Sigmoid colon (tissue), 3 donors: ENCODE measurements around the gene SRSF5.

Experiments used
- POLR2A ChIP-seq, 2 donors: fragments of 450-650 bp; IDR thresholded peaks; one replicate each; pipeline ENCODE4 v1.6.1; 2016; ENCODE audit warnings: antibody characterized with exemption in 2 of 2, mild to moderate bottlenecking in 2 of 2, moderate library complexity in 2 of 2
- TF ChIP-seq, protein P1 (sequence below), 4 experiments: fragments of 450-650 bp in 3 of 4; fragments of 200-600 bp in 1 of 4; IDR thresholded peaks; one replicate each; pipeline ENCODE4 v1.5.1; 2016 to 2019; ENCODE audit warnings: antibody characterized with exemption in 4 of 4, mild to moderate bottlenecking in 3 of 4, moderate library complexity in 2 of 4

DNA sequence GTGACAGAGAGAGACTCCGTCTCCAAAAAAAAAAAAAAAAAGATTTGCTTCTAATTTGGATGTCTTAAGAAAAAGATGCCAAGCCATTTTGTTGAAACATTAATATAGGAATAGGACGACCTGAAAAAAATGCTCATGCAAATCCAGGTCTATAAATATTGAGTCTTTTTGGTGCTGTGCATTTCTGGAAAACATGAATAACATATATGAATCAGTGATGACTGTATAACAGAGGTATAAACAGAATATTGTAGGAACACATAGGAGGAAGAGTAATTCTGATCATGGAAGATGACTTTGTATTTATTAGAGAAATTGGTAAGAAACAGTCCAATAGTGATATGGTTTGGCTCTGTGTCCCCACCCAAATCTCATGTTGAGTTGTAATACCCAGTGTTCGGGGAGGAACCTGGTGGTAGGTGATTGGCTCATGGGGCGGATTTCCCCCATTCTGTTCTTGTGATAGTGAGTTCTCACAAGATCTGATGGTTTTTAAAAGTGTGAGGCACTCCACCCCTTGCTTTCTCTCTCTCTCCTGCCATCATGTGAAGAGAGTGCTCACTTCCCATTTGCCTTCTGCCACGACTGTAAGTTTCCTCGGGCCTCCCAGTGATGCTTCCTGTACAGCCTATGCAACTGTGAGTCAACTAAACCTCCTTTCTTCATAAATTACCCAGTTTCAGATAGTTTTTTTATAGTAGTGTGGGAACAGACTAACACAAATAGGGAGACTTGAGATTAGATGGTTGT, 3.0 kb upstream of the SRSF5 start:
- TF ChIP-seq, protein P1, sequence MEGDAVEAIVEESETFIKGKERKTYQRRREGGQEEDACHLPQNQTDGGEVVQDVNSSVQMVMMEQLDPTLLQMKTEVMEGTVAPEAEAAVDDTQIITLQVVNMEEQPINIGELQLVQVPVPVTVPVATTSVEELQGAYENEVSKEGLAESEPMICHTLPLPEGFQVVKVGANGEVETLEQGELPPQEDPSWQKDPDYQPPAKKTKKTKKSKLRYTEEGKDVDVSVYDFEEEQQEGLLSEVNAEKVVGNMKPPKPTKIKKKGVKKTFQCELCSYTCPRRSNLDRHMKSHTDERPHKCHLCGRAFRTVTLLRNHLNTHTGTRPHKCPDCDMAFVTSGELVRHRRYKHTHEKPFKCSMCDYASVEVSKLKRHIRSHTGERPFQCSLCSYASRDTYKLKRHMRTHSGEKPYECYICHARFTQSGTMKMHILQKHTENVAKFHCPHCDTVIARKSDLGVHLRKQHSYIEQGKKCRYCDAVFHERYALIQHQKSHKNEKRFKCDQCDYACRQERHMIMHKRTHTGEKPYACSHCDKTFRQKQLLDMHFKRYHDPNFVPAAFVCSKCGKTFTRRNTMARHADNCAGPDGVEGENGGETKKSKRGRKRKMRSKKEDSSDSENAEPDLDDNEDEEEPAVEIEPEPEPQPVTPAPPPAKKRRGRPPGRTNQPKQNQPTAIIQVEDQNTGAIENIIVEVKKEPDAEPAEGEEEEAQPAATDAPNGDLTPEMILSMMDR (IDR thresholded peaks at IDR 0.05): no peak
- TF ChIP-seq POLR2A (IDR thresholded peaks at IDR 0.05): no peak
